Measurements from ENCODE around the gene POPDC2.
A peak's percentile ranks its signal among the peaks of the same experiment; 100 is the strongest.
"Not testable (repeated sequence)": the region's sequence is repeated elsewhere in the genome, so short reads cannot be mapped to it uniquely, and the experiment has no call there.

POPDC2 gene, protein sequence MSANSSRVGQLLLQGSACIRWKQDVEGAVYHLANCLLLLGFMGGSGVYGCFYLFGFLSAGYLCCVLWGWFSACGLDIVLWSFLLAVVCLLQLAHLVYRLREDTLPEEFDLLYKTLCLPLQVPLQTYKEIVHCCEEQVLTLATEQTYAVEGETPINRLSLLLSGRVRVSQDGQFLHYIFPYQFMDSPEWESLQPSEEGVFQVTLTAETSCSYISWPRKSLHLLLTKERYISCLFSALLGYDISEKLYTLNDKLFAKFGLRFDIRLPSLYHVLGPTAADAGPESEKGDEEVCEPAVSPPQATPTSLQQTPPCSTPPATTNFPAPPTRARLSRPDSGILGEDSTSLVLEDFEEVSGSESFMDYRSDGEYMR

DNA sequence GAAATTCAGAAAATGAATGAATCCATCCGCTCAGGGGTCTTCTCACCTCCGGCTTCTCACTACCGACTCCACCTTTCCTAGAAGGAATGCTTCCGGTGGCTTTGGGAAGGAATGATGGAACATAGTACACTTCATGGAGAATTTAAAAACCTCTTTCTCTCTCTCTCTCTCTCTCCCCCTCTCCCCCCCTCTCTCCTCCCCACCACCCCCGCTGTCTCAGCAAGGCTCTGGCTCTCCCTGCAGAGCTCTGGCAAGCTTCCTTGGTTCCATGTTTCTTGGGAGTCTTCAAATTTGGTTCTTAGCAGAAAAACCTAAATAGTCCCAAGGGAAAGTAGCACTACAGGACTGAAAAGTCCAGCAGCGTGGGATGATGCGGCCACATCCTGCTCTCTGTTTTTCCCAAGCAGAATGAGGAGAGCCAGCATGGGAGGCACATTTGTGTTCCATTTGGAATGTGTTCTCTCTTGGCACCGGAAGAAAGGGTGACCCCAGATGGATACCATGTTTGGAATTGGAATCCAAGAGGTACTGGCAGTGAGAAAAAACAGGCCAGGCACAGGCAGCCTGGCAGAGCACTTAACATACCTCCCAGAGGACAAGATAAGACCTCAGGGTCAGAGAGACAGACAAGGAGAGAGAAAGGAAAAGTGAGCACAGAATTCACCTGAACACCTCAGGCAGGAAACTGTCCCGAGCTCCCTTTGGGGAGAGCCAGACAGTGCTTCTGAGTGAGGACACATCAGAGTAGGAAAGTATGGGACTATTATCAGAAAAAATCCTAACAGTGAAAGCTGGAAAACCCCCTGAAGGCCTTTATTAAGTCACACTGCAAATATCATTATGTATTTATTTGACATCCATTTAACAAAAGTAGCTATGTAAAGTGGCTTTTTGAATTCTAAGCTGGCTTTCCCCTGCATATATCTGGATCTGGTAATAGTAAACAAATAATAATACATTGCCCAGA lies at the start of gene POPDC2:
TSS of gene POPDC2 (minus strand) at position 116 of the 967 bp plus-strand sequence. CDS start 166 bp downstream, outside the sequence.
- DNase-seq: no peak

DNA sequence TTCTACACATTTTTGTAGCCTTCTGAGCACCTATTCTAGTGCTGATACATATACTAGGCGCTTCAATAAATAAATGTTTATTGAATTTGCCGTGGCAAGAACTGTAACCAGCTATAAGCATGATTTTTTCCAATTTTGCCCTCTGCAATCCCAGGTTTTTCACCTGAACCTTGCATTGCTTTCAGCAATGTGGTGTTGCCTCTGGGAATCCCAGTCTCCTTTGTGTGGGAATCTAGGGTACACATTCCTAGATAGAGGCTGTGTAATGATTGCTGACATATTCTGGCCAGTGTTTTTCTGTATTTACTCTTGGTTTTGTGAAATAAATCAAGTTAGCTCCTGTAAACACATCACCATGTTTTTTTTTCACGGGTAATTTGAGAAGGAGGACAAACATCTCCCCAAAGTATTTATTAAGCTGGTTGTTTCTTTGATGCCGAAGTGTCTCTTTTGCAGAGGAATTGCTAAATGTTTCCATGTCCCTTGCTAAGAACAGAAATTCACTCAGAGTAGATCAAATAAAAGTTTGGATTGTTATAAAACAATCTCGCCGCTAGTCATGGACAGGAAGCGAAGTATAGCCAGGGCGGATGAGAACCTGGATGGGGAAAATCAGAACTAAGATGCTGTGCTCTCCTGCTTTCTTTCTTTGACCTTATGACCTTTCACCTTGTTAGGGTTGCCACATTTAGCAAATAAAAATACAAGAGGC lies 43.6 kb upstream of the POPDC2 start:
- no peak for DNase-seq

DNA sequence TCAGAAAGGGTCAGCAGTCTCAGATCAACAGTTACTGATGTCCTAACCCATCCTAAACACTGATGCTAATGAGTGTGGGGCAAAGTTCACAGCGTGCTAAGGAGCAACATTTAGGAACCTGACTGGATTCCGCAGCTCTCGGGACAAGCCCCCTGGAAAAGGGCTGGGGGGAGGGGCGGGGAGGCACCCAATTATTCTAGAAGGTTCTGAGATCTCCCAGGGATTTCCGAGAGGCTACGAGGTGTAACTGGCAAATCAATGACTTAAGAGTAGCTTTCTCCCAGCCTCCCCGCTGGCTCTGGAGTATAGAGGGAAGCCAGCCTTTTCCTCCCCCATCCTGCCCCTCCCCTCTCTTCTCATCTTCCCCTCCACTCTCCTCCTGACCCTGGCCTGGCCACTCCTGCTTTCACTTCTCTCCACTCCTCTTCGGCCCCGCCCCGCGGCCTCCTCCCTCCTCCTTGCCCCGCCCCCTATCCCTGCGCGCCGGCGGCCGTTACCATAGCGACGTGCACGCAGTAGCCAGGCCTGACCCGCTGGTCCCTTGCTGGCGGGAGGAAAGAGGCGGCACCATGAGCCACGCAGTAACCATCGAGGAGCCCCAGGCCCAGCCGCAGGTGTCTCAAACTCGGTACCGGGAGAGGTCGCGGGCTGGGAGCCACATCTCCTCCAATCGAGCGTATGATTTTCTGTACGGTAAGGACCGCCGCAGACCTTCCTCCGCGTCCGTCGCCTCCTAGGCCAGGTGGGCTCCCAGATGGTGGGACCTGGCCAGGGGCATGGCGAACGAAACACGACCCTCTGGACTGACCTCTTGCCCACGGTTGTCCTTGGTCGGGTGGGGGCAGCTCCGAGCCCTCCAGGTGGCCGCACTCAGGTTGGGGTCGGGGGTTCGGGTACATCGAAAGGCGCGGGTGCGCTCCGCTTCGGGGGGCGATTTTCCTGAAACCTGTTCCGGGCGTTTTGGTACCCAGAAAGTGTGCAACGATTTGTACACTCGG lies 42.4 kb upstream of the POPDC2 start, which contains the start of gene CFAP91:
TSS of gene CFAP91 (plus strand) at position 493 of the 998 bp plus-strand sequence. CDS start at position 570, 77 bp downstream.
- peak; percentile 84 for DNase-seq

DNA sequence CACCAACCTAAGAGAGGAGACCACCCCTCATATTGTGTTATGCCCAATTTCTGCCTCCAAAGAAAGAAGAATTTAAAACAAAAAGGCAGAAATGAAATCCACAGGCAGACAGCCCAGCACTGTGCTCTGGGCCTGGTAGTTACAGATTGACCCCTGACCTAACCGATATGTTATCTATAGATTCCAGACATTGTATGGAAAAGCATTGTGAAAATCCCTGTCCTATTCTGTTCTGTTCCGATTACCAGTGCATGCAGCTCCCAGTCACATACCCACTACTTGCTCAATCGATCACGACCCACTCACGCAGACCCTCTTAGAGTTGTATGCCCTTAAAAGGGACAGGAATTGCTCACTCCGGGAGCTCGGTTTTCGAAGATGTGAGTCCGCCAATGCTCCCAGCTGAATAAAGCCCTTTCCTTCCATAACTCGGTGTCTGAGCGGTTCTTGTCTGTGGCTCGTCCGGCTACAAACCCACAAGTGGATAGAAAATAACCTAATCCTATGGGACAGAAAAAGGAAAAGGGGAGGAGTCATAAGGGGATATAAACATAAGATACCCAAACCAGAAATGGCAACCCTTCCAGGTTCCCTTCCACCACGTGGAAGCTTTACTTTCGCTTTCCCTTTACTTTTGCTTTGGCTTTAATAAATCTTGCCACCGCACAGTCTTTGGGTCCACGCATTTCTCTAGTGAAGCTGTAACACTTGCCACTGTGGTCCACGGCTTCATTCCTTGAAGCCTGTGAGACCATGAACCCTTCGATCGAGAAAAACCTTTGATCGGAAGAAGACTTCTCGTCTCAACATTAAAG lies 40.7 kb upstream of the POPDC2 start:
- DNase-seq: peak; percentile 15

DNA sequence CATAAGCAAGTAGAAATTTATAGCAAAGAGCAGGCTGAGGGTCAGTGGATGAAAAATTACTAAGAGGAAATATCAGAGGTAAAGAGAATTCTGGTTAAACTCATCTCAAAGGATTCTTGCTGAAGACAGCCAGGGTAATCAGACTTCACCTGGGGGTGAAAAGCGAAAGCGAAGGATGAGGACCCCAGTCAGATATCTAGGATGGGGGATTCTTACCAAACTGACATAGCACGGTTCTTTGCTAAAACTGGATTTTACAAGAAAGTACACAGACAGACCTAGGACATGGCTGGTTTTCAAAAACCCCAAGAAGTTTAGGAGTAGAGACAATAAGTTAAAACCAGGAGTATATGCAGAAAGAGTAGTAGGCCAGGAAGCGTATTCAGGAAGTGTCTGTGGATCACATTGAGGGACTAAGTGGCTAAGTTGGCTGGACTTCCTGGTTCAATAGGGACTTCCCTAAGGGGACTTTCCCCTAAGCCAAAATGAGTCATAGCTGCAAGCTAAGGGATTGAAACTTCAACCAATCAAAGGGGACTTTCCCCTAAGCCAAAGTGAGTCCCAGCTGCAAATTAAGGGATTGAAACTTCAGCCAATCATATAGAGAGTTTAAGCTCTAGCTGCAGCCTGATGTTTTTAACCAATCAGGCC lies 40.0 kb upstream of the POPDC2 start:
- no peak for DNase-seq

DNA sequence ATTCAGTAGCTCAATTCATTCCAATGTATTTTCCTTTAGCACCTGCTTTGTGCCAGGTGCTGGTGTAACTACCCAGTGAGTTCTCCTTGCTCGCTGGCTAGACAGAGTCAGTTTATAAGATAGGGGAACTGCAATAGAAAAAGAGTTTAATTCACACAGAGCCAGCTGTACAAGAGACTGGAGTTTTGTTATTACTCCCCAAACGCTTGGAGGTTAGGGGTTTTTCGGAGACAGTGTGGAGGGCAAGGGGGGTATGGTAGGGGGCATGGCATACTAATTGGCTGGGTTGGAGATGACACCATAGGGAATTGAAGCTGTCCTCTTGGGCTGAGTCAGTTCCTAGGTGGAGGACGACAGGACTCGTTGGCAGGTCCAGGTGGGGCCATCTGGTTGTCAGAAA lies 37.0 kb upstream of the POPDC2 start:
- DNase-seq: no peak

DNA sequence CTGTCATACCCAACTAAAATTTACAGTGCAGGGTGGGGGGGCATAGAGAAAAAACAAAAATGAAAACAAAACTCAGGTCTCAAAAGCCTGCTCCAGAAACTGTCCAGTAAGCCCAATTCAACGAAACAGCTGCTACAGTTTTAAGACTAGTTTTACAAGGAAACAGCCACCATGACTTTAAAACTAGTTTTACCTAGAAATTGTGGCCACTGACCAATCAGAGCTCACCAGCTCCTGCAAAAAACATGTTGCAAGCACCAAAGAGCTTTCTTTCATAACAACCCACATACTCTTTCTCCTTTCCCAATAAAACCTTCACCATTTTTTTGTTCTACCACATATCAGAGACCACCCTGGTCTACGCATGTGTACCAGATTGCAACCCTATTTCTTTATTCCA lies 35.1 kb upstream of the POPDC2 start:
- no peak for DNase-seq

DNA sequence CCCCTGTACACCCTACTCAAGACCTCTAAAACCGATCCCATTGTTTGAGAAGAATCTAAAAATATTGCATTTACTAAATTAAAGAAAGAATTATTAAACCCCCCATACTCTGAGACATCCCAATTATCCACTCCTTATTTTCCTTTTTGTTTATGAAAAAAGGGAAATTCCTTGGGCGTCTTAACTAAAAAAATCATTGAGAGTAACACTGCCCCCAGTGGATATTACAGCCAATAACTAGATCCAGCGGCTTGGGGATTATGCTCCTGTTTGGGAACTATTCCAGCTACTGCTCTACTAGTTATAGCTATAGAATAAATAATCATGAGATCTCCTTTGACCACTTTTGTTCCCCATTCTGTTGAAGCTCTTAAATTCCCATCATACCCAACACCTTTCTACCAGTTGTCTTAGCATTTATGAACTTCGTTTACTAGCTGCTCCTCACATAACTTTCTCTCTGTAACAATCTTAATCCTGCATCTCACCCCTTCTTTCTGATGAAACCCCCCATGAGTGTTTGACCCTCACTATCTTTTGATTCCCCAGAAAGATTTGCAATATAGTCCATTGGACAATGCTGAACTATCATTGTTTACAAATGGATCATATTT lies 29.8 kb upstream of the POPDC2 start:
- DNase-seq: peak; percentile 35

DNA sequence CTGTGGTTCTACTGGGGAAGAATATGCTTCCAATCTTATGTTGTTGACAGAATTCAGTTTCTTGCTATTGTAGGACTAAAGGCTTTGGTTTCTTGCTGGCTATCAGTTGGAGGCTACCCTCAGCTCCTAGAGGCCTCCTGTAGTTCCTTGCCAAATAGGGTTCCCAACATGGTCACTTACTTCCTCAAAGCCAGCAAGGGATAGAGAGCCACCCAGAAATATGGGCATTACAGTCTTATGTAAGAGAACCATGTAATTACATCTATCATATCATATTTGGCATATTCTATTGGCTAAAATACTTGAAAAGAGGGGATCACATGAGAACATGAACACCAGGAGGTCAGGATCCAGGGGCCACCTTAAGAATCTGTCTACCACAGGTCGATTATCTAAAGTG lies 23.0 kb upstream of the POPDC2 start:
- DNase-seq: no peak

DNA sequence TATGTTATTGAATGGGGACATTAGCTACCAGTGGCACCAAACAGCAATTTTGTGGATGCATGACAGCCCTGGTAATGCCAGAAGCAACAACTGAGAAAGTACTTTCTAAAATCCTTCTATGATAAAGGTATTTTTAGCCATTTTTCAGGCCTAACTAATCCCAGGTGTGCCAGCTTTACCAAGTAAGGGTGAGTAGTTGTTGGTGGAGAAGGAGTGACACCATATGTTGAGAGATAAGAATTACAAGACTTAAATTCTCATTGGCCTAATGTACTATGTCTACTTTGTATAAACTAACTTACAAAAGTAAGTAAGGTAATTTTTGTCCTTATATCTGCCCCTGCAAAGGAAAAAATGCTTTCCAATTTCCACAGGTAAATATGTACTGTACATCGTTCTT lies 20.9 kb upstream of the POPDC2 start:
- DNase-seq: peak; percentile 65

DNA sequence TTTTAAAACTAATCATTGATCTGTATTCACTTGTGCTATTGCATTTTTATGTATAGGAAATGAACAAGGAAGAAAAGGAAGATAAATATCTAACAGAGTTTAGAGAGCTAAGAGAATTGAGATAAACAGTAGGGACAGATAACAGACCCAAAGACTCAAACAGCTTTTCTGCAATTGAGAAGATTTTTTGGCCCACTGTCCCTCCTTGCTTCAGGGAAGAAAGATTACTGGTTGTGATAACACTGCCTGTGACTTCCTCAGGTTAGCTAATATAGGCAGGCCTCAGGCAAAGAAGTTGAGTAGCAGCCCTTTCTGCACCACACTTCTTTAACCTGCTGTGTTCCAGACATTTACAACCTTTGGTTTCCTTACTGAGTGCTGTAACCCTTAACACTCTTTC lies 19.5 kb upstream of the POPDC2 start:
- DNase-seq: peak; percentile 14

DNA sequence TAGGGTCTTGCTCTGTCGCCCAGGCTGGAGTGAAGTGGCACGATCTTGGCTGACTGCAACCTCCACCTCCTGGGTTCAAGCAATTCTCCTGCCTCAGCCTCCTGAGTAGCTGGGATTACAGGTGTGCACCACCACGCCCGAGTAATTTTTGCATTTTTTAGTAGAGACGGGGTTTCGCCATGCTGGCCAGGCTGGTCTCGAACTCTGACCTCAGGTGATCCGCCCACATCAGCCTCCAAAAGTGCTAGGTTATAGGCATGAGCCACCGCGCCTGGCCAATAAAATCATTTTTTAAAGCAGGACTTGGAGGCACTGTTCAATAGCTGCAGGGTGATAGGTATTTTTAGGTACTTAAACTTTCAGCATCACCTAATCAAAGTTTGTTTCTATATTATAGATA lies 17.8 kb upstream of the POPDC2 start:
- not testable (repeated sequence) for DNase-seq

DNA sequence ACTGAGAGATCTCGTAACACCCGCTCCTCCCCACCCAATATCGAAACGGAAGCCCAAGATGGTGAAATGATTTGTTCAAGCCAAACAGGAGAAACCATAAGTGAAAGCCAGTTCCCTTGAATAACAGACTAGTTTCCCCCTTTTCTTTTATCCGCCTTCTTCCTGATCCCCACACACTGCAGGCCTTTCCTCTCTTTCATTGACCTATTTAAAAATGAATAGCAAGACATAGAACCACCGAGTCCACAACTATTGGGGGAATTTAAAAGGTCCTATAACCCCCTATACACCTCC lies 17.2 kb upstream of the POPDC2 start:
- DNase-seq: no peak

DNA sequence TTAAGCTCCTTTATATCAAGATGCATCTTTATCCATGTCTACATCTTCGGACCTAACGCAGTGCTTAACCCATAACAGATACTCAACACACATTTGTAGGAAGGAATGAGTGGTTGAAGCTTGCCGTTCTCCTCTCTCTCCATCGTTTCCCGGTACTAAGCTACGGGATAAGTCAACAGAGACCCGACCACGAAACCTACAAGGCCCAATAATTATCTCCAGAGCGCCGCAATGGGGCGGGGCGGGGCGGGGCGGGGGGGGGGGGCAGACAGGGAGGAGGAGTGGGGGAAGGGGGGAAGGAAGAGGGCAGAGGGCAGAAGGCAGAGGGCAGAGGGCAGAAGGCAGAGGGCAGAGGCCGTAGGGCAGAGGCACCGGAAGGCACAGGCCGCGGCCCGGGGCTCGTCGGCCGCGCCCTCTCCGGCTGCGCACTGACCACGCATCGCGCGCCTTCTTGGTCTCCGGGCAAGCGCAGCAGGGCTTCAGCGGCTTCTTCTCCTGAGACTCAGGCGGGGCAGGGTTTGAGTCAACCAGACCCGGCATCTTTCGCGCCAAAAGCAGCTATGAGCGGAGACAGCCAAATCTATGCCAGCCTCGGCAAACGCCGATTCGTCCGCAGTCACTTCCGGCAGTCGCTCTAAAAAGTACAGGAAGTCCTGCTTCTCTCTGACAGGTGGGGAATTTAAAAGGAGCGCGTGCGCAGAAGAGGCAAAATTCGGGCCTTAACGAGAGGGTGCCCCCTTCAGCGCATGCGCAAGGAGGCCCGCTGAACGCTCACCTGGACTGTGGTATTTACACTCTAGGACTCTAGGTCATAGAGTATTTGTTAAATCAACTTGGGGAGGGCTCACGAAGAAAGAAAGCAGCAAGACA lies 16.6 kb upstream of the POPDC2 start, which contains the start of gene COX17:
TSS of gene COX17 (minus strand) at position 636 of the 870 bp plus-strand sequence. CDS start at position 540, 96 bp downstream.
- peak; percentile 98 for DNase-seq

DNA sequence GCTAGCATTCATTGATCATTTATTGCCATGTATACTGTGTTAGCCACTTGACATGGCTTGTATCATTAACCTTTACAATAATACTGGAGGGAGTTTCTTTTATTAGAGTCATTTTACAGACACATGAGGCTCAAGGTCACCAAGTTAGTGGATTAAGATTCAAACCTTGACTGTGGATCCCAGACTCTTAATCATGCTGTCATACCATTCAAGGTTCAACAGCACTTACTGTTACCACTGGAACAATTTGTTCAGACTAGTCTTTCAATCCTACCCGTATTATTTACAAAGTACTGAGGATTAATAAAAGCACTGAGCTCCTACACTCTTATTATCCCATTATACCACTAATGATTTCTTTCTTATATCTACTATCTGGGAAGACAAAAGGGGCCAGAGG lies 15.6 kb upstream of the POPDC2 start:
- peak; percentile 5 for DNase-seq

DNA sequence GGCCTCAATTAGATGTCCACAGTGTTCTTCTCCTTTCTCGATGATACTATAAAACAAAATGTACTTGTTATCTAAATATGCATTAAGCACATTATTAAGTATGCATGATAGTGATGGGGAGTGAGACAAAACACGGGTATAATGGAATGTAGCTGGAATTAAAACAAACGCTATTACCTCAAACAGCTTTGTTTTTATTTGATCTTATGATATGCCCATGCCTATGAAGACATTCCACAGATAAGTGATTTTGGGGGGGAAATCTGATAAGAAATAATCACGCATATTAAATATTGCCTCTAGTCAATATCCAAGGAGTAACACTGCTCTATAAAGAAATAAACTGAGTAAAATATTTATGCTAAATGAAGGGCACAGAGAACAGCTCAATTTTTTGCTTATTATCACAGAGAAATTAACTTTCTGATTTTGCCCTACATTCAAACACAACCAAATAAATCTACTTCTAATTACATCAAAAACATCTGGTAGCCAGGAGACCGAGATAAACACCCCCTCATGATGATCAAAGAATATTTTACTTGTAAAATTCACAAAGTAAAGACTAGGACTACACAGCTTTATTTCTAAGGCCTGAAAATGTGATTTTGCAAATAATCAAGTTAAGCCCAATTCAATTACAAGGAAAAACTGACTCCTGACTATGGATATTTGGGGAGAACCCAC lies 14.9 kb upstream of the POPDC2 start:
- DNase-seq: no peak

DNA sequence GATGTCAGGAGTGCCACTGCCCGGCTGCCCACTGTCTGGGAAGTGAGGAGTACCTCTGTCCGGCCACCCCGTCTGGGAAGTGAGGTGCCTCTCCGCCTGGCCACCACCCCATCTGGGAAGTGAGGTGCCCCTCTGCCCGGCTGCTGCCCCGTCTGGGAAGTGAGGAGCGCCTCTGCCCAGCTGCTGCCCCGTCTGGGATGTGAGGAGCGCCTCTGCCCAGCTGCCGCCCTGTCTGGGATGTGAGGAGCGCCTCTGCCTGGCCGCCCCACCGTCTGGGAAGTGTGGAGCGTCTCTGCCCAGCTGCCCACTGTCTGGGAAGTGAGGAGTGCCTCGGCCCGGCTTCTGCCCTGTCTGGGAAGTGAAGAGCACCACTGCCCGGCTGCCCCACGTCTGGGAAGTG lies 13.5 kb upstream of the POPDC2 start:
- no peak for DNase-seq

DNA sequence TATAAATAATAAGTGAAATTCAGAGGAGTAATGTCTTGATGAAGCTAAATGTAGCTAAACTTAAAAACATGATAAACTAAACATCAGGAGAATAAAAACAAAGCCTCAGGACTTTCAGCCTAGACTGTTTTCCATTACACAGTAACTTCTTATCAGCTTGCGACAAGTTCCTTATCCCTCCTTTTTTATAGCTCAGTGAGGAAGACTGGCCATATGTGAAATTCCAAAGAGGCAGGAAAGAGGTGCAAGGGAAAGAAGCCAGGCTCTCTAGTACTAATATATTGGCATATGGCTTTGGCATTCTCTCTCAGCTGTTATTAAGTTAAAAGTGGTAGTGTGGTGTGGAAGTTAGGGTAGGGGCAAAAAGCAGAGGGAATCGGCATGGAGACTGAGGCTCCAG lies 12.4 kb upstream of the POPDC2 start:
- DNase-seq: no peak
